HEK293T (cell line): ENCODE data around the gene ERI3.

Experiments used
- BHLHE40 ChIP-seq: fragments of 450-650 bp; IDR thresholded peaks from 2 replicates; pipeline ENCODE4 v1.6.1; 2016; ENCODE audit warnings: mild to moderate bottlenecking, moderate library complexity, borderline replicate concordance
- FOXA1 ChIP-seq: fragments of 450-650 bp; IDR thresholded peaks from 2 replicates; pipeline ENCODE4 v1.6.1; 2016; ENCODE audit warnings: mild to moderate bottlenecking
- FOXM1 ChIP-seq: fragments of 450-650 bp; IDR thresholded peaks from 2 replicates; pipeline ENCODE4 v1.6.1; 2017; ENCODE audit warnings: mild to moderate bottlenecking, borderline replicate concordance
- HDGF ChIP-seq: fragments of 450-650 bp; IDR thresholded peaks from 2 replicates; pipeline ENCODE4 v1.6.1; 2017; ENCODE audit warnings: antibody characterized with exemption, borderline replicate concordance
- NFRKB ChIP-seq: fragments of 450-650 bp; IDR thresholded peaks from 2 replicates; pipeline ENCODE4 v1.6.1; 2016; ENCODE audit warnings: mild to moderate bottlenecking, moderate library complexity
- SP1 ChIP-seq: fragments of 450-650 bp; IDR thresholded peaks from 2 replicates; pipeline ENCODE4 v1.6.1; 2017
- SUZ12 ChIP-seq: fragments of 450-650 bp; IDR thresholded peaks from 2 replicates; pipeline ENCODE4 v1.6.1; 2016; ENCODE audit warnings: mild to moderate bottlenecking
- TARDBP ChIP-seq: fragments of 450-650 bp; IDR thresholded peaks from 2 replicates; pipeline ENCODE4 v1.6.1; 2016
- ZNF384 ChIP-seq: fragments of 450-650 bp; IDR thresholded peaks from 2 replicates; pipeline ENCODE4 v1.6.1; 2016
- TF ChIP-seq, protein P1 (sequence below): fragments of 450-650 bp; IDR thresholded peaks from 2 replicates; pipeline ENCODE4 v1.6.1; 2016

DNA sequence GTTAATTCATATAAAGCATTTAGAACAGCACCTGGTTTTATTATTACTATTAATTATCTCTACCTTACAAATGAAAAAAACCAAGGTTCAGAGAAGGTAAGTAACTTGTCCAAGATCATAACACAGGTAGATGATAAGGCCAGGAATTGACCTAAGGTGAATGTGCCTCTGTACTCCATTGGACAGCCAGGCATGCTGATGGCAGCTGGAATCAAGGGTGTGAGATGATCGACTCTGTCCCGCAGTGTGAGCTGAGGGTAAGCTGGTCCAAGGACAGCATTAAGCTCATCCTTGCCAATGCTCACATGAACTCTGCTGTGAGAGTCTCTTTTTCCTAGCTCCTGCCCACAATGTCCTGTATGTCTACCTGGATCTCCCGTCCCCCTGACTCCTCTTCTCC, 83.4 kb downstream of the ERI3 start:
- TF ChIP-seq, protein P1, sequence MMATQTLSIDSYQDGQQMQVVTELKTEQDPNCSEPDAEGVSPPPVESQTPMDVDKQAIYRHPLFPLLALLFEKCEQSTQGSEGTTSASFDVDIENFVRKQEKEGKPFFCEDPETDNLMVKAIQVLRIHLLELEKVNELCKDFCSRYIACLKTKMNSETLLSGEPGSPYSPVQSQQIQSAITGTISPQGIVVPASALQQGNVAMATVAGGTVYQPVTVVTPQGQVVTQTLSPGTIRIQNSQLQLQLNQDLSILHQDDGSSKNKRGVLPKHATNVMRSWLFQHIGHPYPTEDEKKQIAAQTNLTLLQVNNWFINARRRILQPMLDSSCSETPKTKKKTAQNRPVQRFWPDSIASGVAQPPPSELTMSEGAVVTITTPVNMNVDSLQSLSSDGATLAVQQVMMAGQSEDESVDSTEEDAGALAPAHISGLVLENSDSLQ = no peak
- no peak for TF ChIP-seq SUZ12
- no peak for TF ChIP-seq FOXA1
- TF ChIP-seq SP1 = no peak
- no peak for TF ChIP-seq ZNF384
- no peak for TF ChIP-seq HDGF
- TF ChIP-seq BHLHE40 = no peak
- no peak for TF ChIP-seq TARDBP
- TF ChIP-seq NFRKB = no peak
- no peak for TF ChIP-seq FOXM1
